ENCODE measurements around the gene CREBBP.

- TF ChIP-seq POLR2AphosphoS5 (IDR thresholded peaks at IDR 0.05; ENCODE audit: low read depth, low read length) (no peak), REST (IDR thresholded peaks at IDR 0.05; ENCODE audit: insufficient read depth in 1 of 2, low read depth in 2 of 2, low read length in 2 of 2) (no peak), SIN3A (IDR thresholded peaks at IDR 0.05; ENCODE audit: borderline replicate concordance, insufficient read depth, low read length) (no peak), TAF1 (IDR thresholded peaks at IDR 0.05; ENCODE audit: borderline replicate concordance, insufficient read depth, low read length) (no peak), FOXP2 (optimal IDR thresholded peaks at IDR 0.05; ENCODE audit: borderline replicate concordance, extremely low read depth, extremely low read length, insufficient read depth) (no peak)
These were observed 188.8 kb downstream of the CREBBP start for GRCh38 chr16:3691761-3692160.
